Measurements from ENCODE around the gene SERPINB1.

SERPINB1 gene

DNA sequence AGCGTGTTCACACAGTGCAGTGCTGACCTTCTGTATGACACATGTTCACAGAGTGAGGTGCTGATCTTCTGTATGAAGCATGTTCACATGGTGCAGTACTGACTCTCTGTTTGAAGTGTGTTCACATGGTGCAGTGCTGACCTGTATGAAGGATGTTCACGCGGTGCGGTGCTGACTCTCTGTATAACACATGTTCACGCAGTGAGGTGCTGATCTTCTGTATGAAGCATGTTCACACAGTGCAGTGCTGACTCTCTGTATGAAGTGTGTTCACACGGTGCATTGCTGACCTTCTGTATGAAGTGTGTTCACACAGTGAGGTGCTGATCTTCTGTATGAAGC is 10.8 kb upstream of the SERPINB1 start:
- TF ChIP-seq, protein P1, sequence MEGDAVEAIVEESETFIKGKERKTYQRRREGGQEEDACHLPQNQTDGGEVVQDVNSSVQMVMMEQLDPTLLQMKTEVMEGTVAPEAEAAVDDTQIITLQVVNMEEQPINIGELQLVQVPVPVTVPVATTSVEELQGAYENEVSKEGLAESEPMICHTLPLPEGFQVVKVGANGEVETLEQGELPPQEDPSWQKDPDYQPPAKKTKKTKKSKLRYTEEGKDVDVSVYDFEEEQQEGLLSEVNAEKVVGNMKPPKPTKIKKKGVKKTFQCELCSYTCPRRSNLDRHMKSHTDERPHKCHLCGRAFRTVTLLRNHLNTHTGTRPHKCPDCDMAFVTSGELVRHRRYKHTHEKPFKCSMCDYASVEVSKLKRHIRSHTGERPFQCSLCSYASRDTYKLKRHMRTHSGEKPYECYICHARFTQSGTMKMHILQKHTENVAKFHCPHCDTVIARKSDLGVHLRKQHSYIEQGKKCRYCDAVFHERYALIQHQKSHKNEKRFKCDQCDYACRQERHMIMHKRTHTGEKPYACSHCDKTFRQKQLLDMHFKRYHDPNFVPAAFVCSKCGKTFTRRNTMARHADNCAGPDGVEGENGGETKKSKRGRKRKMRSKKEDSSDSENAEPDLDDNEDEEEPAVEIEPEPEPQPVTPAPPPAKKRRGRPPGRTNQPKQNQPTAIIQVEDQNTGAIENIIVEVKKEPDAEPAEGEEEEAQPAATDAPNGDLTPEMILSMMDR (IDR thresholded peaks at IDR 0.05; ENCODE audit: low read depth, low read length) = no peak
- DNase-seq (ENCODE audit: extremely low read depth, low read depth) = no peak

DNA sequence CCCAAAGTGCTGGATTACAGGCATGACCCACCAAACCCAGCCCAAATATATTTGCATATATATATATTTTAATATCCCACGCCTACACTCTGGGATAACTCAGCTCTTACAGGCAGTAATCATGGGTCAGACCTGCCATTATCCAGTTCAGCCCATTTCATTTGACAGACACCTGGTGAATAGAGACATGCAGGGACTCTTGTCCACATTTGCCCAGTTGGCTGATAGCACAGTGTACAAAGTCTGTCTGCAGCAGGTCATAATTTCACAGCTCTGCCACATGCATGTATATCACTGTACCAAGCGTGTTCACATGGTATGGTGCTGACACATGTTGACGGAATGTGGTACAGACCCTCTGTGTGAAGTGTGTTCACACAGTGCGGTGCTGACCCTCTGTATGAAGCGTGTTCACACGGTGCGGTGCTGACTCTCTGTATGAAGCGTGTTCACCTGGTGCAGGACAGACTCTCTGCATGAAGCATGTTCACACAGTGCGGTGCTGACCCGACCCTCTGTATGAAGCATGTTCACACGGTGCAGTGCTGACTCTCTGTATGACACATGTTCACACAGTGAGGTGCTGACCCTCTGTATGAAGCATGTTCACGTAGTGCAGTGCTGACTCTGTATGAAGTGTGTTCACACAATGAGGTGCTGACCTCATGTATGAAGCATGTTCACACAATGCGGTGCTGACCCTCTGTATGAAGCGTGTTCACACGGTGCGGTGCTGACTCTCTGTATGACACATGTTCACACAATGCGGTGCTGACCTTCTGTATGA is 10.3 kb upstream of the SERPINB1 start:
- TF ChIP-seq, protein P1 (IDR thresholded peaks at IDR 0.05; ENCODE audit: low read depth, low read length) = no peak
- no peak for DNase-seq (ENCODE audit: extremely low read depth, low read depth)

DNA sequence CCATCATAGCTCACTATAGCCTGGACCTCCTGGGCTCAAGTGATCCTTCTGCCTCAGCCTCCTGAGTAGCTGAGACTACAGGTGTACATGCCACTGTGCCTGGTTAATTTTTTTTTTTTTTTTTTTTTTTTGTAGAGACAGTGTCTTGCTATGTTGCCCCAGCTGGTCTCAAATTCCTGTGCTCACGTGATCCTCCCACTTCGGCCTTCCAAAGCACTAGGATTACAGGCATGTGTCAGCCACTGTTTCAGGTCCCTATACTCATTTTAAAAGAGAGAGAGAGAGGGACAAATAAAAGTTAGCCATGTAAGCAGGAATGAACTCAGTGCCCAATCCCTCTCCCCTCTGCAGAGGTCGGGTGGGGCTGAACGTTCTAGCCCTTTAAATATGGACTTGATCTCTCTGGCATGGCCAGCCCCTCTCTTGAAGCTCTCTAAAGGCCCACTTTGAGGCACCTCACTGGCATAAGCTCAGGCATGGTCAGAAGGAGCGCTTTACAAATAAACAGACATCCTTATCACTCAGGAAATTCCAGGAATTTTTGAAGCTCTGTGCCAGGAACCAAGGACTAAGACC is 9.0 kb upstream of the SERPINB1 start:
- DNase-seq (ENCODE audit: extremely low read depth, low read depth) = no peak
- TF ChIP-seq, protein P1 (IDR thresholded peaks at IDR 0.05; ENCODE audit: low read depth, low read length) = no peak

DNA sequence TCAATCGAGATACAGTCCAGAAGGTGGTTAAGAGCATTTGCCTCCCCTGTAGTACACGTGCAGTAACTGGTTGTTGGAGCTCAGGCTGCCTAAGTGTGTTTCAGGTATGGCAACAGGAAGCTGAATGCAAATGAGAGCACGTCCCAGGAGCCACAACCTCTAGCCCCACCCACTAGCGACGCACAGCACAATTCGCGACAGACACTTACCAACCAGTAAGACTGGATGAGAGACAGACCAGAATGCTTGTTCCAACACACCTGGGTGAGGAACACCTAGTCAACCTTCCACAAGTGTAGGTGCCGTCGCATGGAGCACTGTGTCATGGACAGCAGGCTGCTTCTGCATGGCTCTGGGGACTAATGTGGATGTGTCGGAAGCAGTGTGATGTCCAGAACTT is 7.2 kb upstream of the SERPINB1 start:
- TF ChIP-seq, protein P1 (IDR thresholded peaks at IDR 0.05; ENCODE audit: low read depth, low read length) = no peak
- no peak for DNase-seq (ENCODE audit: extremely low read depth, low read depth)

DNA sequence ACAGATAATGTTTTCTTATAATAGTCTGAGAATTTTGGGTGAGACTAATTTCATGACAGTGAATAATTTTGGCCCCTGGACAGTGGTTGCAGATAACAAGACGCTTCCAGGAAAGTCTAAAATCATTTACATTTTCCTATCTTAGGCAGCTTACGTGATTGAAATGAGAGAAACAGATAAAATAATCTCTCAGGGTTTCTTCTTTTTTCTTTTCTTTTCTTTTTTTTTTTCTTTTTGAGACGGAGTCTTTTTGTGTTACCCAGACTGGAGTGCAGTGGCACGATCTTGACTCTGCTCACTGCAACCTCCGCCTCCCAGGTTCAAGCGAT is 4.2 kb upstream of the SERPINB1 start:
- TF ChIP-seq, protein P1 (IDR thresholded peaks at IDR 0.05; ENCODE audit: low read depth, low read length) = no peak
- no peak for DNase-seq (ENCODE audit: extremely low read depth, low read depth)

DNA sequence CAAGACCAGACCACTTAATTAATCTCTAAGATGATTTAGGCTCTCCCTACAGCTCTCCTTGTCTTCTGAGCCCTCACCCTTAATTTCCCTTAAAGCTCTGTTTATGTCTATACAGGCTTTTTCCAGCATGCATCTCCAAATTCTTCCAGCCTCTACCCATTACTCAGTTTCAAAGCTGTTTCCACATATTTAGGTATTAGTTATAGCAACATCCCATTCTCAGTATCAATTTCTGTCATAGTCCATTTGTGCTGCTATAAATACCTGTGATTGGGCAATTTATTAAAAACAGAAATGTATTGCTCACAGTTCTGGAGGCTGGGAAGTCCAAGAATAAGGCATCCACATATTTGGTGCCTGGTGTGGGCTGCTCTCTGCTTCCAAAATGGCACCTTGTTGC is 2.3 kb upstream of the SERPINB1 start:
- TF ChIP-seq, protein P1 (IDR thresholded peaks at IDR 0.05; ENCODE audit: low read depth, low read length) = no peak
- DNase-seq (ENCODE audit: extremely low read depth, low read depth) = no peak

DNA sequence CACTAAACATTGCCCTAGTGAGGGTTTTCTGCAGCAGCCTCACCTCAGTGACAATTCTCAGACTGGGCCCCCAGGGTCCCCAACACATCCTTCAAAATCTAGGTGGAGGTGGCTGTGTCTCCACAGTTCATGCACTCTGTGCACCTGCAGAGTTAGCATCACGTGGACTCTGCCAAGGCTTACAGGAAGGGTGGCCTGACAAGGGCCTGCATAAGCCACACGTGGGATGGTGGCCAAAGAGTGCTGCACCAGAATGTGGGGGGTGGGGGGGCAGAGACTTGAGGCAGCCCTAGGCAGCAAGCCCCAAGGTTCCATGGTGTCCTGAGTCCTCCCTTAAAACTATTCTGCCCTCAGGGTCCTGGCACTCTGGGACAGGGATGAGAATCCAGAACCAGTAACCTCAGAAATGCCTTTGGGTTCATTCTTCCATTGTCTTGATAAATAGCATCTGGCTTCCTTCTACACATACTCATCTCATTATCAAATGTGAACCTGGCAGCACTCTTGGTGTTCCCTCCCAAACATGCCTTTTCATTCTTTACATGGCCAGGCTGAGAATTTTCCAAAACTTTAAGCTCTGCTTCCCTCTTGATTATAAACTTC is 1.6 kb upstream of the SERPINB1 start:
- DNase-seq (ENCODE audit: extremely low read depth, low read depth) = no peak
- TF ChIP-seq, protein P1 (IDR thresholded peaks at IDR 0.05; ENCODE audit: low read depth, low read length) = no peak
